OCI-LY7 (cell line): ENCODE measurements around the gene PITPNC1.

Experiments used
- EZH2phosphoT487 ChIP-seq: fragments of 200-600 bp; sonication (generic); IDR thresholded peaks from 2 replicates; pipeline ENCODE4 v1.6.1; 2018; ENCODE audit warnings: low read depth, borderline replicate concordance, mild to moderate bottlenecking, mixed run types, antibody characterized with exemption, low read length, moderate library complexity, mixed read lengths
- TF ChIP-seq, protein P1 (sequence below): fragments of 200-600 bp; sonication (generic); conservative IDR thresholded peaks from 2 replicates; pipeline ENCODE4 v1.5.1; 2014; ENCODE audit warnings: mild to moderate bottlenecking, antibody characterized with exemption, low read length, moderate library complexity, mixed read lengths

- TF ChIP-seq, protein P1, sequence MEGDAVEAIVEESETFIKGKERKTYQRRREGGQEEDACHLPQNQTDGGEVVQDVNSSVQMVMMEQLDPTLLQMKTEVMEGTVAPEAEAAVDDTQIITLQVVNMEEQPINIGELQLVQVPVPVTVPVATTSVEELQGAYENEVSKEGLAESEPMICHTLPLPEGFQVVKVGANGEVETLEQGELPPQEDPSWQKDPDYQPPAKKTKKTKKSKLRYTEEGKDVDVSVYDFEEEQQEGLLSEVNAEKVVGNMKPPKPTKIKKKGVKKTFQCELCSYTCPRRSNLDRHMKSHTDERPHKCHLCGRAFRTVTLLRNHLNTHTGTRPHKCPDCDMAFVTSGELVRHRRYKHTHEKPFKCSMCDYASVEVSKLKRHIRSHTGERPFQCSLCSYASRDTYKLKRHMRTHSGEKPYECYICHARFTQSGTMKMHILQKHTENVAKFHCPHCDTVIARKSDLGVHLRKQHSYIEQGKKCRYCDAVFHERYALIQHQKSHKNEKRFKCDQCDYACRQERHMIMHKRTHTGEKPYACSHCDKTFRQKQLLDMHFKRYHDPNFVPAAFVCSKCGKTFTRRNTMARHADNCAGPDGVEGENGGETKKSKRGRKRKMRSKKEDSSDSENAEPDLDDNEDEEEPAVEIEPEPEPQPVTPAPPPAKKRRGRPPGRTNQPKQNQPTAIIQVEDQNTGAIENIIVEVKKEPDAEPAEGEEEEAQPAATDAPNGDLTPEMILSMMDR: no peak
- TF ChIP-seq EZH2phosphoT487: no peak
Measured at GRCh38 chr17:67620636-67621035, 243.6 kb downstream of the PITPNC1 start.
